HuH-7 (cell line): ENCODE measurements around the gene COL21A1.

Source experiments
- DNase-seq: peaks from one replicate; pipeline ENCODE4 v3.0.0; 2011; ENCODE audit warnings: low spot score

COL21A1 gene

GRCh38 chr6:56245903-56246351, 1.5 kb downstream of the COL21A1 start:
- no peak for DNase-seq

GRCh38 chr6:56244528-56245253, 2.7 kb downstream of the COL21A1 start:
- no peak for DNase-seq

GRCh38 chr6:56244089-56244488, 3.3 kb downstream of the COL21A1 start:
- no peak for DNase-seq

- DNase-seq = no peak
Measured at GRCh38 chr6:56243518-56244070, 3.8 kb downstream of the COL21A1 start.

- DNase-seq = no peak
Measured at GRCh38 chr6:56242346-56242745, 5.0 kb downstream of the COL21A1 start.

GRCh38 chr6:56241124-56241802, 6.1 kb downstream of the COL21A1 start:
- no peak for DNase-seq

DNA sequence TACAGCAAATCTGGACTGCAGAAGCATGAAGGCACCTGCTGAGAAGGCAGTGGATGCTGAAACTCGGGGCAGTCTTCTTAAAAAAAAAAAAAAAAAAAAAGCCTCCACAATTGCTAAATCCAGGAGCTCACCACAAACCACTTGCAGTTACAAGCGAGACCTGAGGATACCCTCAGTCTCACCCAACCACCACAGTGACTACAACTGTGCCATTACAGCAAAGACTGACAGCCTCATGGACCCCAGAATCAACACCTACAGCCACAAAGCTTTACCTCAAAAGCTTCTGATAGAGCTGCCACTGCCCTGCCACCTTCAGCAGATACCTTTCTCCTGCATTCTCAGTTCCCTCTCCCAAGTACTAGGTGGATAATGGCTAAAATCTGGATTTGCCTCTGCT, 9.0 kb downstream of the COL21A1 start:
- DNase-seq = no peak

DNA sequence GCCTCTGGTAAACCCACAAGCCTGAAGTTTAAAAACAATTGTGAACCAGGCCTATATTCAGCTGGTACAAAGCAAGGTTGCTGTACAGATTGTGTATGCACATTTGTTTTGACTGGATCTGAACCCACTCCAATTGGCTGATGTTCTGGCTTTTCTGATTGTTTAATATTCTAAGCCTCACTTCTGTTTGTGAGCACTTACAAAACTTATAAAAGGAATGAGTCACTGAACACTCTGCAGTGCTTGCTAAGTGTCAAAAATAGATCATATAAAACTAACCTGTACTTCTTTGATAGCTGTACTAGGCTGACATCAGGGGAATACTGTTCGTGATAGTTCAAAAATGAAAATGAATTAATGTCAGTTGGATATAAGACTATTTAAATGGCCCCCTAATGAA, 12.1 kb downstream of the COL21A1 start:
- no peak for DNase-seq

DNA sequence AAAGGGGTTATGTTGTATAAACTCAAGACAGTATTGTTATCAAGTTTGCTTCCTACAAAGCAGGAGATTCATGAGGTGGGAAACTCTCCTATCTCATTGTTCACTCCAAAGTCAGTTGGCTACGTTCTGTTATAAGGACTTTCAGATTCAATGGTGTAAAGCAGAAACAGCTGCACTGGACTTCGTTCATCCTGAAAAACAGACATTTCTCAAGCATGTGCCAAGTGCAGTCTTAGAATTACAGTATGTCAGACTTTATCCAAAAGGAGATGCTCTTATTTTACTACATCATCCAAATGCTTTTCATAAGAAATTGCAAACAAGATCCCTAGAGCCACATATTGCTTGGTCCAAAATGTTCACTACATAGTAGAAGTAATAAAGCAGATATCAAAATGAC, 14.9 kb downstream of the COL21A1 start:
- no peak for DNase-seq

- no peak for DNase-seq
Measured at GRCh38 chr6:56231827-56232226, 15.6 kb downstream of the COL21A1 start.

- no peak for DNase-seq
Measured at GRCh38 chr6:56230976-56231566, 16.3 kb downstream of the COL21A1 start.

GRCh38 chr6:56227071-56227879, 20.1 kb downstream of the COL21A1 start:
- no peak for DNase-seq

GRCh38 chr6:56223995-56224394, 23.4 kb downstream of the COL21A1 start:
- no peak for DNase-seq

- no peak for DNase-seq
Measured at GRCh38 chr6:56222499-56222898, 24.9 kb downstream of the COL21A1 start.

- DNase-seq = no peak
Measured at GRCh38 chr6:56220078-56220477, 27.3 kb downstream of the COL21A1 start.

DNA sequence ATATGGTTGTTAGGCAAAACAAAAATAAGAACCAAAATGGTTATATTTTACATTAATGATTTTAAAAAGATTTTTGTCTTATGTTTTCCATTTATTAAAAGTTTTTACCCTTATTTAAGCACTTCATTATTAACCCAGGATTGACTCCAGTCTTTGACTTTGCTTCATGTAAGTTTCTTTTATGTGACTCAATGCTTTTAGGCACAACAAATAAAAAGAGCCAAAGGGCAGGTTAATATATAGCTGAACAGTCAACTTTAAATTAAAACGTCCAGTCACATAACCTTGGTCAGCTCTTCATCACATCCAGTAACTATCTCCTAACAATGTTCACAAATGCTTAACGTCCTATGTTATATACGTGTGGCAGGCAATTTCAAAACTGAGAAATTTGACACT, 32.7 kb downstream of the COL21A1 start:
- no peak for DNase-seq

- no peak for DNase-seq
Measured at GRCh38 chr6:56214041-56214702, 33.2 kb downstream of the COL21A1 start.

- no peak for DNase-seq
Measured at GRCh38 chr6:56211724-56212123, 35.7 kb downstream of the COL21A1 start.

DNA sequence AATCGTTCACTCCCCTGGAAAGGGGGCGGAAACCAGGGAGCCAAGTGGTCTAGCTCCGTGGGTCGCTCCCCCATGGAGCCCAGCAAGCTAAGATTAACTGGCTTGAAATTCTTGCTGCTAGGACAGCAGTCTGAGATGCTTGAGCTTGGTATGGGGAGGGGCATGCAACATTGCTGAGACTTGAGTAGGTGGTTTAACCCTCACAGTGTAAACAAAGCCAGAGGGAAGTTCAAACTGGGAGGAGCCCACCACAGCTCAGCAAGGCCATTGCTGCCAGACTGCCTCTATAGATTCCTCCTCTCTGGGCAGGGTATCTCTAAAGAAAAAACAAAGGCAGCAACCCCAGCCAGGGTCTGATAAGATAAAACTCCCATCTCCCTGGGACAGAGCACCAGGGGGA, 43.2 kb downstream of the COL21A1 start:
- DNase-seq = no peak

DNA sequence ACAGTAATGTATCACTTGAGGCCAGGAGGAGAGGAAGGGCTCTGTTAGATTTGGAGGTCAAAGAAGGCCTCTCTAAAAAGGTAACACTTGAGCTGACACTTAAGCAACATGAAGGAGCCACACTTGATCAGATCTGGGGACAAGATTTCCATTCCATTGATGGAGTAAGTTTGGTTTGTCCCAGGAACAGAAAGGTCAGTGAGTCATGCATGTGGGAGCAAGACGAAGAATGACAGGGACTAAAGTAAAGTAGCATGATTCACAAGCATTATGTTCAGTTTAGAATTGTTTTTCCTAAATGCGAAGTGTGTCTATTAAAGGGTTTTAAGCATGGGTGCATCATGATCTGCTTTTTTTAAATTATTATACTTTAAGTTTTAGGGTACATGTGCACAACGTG, 47.4 kb downstream of the COL21A1 start:
- no peak for DNase-seq

DNA sequence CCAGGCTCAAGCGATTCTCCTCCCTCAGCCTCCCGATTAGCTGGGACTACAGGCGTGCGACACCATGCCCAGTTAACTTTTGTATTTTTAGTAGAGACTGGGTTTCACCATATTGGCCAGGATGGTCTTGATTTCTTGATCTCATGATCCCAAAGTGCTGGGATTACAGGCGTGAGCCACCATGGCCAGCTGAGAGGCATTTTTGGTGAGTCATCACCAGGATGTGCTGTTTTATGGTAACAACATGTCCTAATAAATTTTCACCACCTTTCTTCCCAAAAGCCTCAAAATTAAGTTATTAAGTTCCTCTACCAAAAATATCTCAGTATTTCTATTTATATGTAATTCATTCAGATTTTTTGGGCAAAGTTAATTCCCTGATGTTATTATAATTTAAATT, 53.5 kb downstream of the COL21A1 start:
- no peak for DNase-seq

- no peak for DNase-seq
Measured at GRCh38 chr6:56188429-56188828, 59.0 kb downstream of the COL21A1 start.
